ENCODE data around the gene GPS1. TPM values are rescaled to one million over a fixed set of nuclear protein-coding genes. Genes with fewer than 3 reads are reported as not detected.

The GPS1 gene
- polyA plus RNA-seq, 1 experiment = 131 TPM

GRCh38 chr17:82053556-82054263, 2.0 kb downstream of the GPS1 start:
- ChIA-PET CTCF (interaction anchor here (1.2 to 1.4 kb wide), 2 partner anchors 12 to 16 kb away, joined by 3 to 5 read pairs; partner anchors contain the start of genes DCXR and DUS1L), POLR2A (no interaction called here)
- Histone ChIP-seq H3K36me3 (ENCODE audit: control insufficient read depth, insufficient read depth, low read length) (peaks cover 48% of the 10 kb centered on the region), H3K4me3 (ENCODE audit: low read depth, low read length) (no peak overlapping the region), H3K27me3 (ENCODE audit: control insufficient read depth, insufficient read depth, low read length) (no peaks in the 10 kb centered on the region)
- no peak for DNase-seq (ENCODE audit: low read depth)
- TF ChIP-seq, protein P1, sequence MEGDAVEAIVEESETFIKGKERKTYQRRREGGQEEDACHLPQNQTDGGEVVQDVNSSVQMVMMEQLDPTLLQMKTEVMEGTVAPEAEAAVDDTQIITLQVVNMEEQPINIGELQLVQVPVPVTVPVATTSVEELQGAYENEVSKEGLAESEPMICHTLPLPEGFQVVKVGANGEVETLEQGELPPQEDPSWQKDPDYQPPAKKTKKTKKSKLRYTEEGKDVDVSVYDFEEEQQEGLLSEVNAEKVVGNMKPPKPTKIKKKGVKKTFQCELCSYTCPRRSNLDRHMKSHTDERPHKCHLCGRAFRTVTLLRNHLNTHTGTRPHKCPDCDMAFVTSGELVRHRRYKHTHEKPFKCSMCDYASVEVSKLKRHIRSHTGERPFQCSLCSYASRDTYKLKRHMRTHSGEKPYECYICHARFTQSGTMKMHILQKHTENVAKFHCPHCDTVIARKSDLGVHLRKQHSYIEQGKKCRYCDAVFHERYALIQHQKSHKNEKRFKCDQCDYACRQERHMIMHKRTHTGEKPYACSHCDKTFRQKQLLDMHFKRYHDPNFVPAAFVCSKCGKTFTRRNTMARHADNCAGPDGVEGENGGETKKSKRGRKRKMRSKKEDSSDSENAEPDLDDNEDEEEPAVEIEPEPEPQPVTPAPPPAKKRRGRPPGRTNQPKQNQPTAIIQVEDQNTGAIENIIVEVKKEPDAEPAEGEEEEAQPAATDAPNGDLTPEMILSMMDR (IDR thresholded peaks at IDR 0.05; ENCODE audit: insufficient read depth, low read depth, low read length) = no peak

- POLR2A ChIA-PET = no interaction called here
- TF ChIP-seq, protein P1 (IDR thresholded peaks at IDR 0.05; ENCODE audit: insufficient read depth, low read depth, low read length) = no peak
- H3K36me3 ChIP-seq (ENCODE audit: control insufficient read depth, insufficient read depth, low read length) = peaks cover 47% of the 10 kb centered on the region
Measured at GRCh38 chr17:82054351-82055022, 2.8 kb downstream of the GPS1 start.

DNA sequence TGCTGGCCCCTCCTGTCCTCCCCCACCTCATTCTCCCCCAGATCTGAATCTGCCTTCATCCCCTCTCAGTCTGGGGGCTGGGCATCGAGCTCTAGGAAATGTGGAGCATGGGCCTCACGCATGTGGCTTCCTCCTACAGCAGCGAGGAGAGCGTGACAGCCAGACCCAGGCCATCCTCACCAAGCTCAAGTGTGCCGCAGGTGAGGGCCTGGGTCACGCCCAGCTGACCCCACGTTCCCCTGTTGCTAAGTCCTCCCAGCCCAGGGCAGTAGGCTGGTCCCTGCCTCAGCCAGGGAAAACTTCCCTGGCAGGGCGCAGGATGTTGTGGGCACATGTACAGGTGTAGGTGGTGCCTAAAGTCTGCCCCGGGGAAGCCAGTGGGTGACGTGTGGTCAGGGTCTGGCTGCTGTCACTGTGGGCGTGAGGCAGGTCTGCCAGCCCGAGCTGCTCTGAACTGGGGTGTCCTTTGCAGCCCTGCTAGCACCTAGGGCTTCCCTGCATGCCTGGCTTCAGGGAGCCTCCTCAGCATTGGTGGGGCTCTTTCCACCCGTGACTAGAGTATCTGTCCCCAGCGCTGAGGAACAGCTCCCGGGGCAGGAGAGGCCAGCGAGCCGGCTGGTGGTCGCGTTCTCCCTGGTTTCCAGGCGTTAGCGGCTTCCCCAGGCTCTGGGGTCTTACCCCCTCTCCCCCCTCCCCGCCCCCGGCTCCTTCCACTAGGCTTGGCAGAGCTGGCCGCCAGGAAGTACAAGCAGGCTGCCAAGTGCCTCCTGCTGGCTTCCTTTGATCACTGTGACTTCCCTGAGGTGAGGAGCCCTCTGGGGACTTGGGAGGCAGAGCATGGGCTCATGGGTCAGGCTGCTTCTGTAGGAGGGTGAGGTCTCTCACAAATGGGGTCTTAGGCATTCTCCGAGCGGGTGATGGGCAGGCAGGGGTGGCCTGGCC, 3.6 kb downstream of the GPS1 start:
- TF ChIP-seq, protein P1 (IDR thresholded peaks at IDR 0.05; ENCODE audit: insufficient read depth, low read depth, low read length) = no peak
- CTCF ChIA-PET = interaction anchor here (1.6 kb wide), 1 partner anchor 24 kb away, joined by 5 read pairs; the partner anchor contains the start of gene RAC3
- no peak for DNase-seq (ENCODE audit: low read depth)

More at GRCh38 chr17:82054351-82055022, 2.8 kb downstream of the GPS1 start:
- Histone ChIP-seq H3K4me3 (ENCODE audit: low read depth, low read length) (no peak overlapping the region), H3K27me3 (ENCODE audit: control insufficient read depth, insufficient read depth, low read length) (no peaks in the 10 kb centered on the region)
- DNase-seq (ENCODE audit: low read depth) = no peak
- CTCF ChIA-PET = interaction anchor here (1.6 kb wide), 1 partner anchor 23 kb away, joined by 5 read pairs; the partner anchor contains the start of gene RAC3

DNA sequence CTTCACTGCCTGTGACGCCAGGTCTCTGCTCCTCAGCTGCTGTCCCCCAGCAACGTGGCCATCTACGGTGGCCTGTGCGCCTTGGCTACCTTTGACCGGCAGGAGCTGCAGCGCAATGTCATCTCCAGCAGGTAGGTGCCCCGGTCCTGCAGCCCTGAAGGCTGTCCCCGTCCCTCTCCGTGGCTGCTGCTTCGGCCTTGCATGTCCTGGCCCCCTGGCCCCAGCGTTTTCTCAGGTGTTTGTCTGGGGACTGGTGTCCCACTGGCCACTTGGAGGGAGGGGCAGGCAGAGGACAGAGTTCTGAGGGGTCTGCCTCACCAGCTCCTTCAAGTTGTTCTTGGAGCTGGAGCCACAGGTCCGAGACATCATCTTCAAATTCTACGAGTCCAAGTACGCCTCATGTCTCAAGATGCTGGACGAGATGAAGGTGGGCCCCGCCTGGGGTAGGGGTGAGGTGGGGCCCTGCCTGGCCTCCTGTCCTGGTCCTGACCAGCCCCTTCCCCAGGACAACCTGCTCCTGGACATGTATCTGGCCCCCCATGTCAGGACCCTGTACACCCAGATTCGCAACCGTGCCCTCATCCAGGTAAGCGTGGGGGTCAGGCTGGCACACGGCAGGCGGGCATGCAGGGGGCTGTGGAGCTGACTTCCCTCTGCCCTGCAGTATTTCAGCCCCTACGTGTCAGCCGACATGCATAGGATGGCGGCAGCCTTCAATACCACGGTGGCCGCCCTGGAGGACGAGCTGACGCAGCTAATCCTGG, 4.4 kb downstream of the GPS1 start:
- H3K36me3 ChIP-seq (ENCODE audit: control insufficient read depth, insufficient read depth, low read length) = peaks cover 54% of the 10 kb centered on the region
- H3K27me3 ChIP-seq (ENCODE audit: control insufficient read depth, insufficient read depth, low read length) = no peaks in the 10 kb centered on the region
- no peak overlapping the region for H3K4me3 ChIP-seq (ENCODE audit: low read depth, low read length)
- no peak for DNase-seq (ENCODE audit: low read depth)
- TF ChIP-seq, protein P1 (IDR thresholded peaks at IDR 0.05; ENCODE audit: insufficient read depth, low read depth, low read length) = no peak
- POLR2A ChIA-PET = interaction anchor here (0.5 kb wide), 1 partner anchor 126 kb away, joined by 5 read pairs; no protein-coding TSS in a partner anchor
- CTCF ChIA-PET = interaction anchor here (1.0 kb wide), 1 partner anchor 26 kb away, joined by 3 read pairs; no protein-coding TSS in a partner anchor

More for the DNA sequence above, 3.6 kb downstream of the GPS1 start:
- H3K4me3 ChIP-seq (ENCODE audit: low read depth, low read length) = no peak overlapping the region
- POLR2A ChIA-PET = no interaction called here
- no peaks in the 10 kb centered on the region for H3K27me3 ChIP-seq (ENCODE audit: control insufficient read depth, insufficient read depth, low read length)
- peaks cover 47% of the 10 kb centered on the region for H3K36me3 ChIP-seq (ENCODE audit: control insufficient read depth, insufficient read depth, low read length)

Data from BJ (cell line).